K562 (cell line): ENCODE data around the gene MMP28. TPM values are rescaled to one million over a fixed set of nuclear protein-coding genes. Genes with fewer than 3 reads are reported as not detected.
A peak's percentile ranks its signal among the peaks of the same experiment; 100 is the strongest.

Experiments
- BCLAF1 ChIP-seq, 2 experiments: fragments of 450-650 bp in 1 of 2; IDR thresholded peaks; 2 replicates each; pipeline ENCODE4 v1.6.1; 2011 to 2017; ENCODE audit warnings: low read depth in 2 of 2, antibody characterized with exemption in 1 of 2, borderline replicate concordance in 1 of 2, low read length in 1 of 2, mild to moderate bottlenecking in 1 of 2, mixed read lengths in 1 of 2; ENCODE audit not compliant: control insufficient read depth in 1 of 2
- CCAR2 ChIP-seq: fragments of 200-400 bp; formaldehyde crosslinking; IDR thresholded peaks from 2 replicates; pipeline ENCODE4 v1.6.1; 2017; ENCODE audit warnings: mild to moderate bottlenecking, low read depth, low read length
- CCNT2 ChIP-seq: IDR thresholded peaks from 2 replicates; pipeline ENCODE4 v1.6.1; 2011; ENCODE audit warnings: borderline replicate concordance, low read depth, mild to moderate bottlenecking, moderate library complexity, mixed read lengths, low read length; ENCODE audit not compliant: insufficient read length; ENCODE audit errors: extremely low read depth
- ERF ChIP-seq: fragments of 450-650 bp; formaldehyde crosslinking; IDR thresholded peaks from 2 replicates; pipeline ENCODE4 v1.4.0; 2020; ENCODE audit warnings: mild to moderate bottlenecking, mixed read lengths
- KDM2B ChIP-seq: fragments of 250-450 bp; sonication (Bioruptor Pico); IDR thresholded peaks from 2 replicates; pipeline ENCODE4 v1.8.0; 2021; ENCODE audit warnings: mild to moderate bottlenecking, moderate library complexity
- MAFK ChIP-seq: IDR thresholded peaks from 2 replicates; pipeline ENCODE4 v1.6.1; 2011; ENCODE audit warnings: low read length, improper control_type of control experiment
- NR2C2 ChIP-seq, 2 experiments: fragments of 200-800 bp in 1 of 2; sonication (Bioruptor generic) in 1 of 2; sonication (generic) in 1 of 2; formaldehyde crosslinking in 1 of 2; IDR thresholded peaks; 2 replicates each; pipeline versions ENCODE4 v1.6.1 to v1.8.0; 2016 to 2022; ENCODE audit warnings: mild to moderate bottlenecking in 1 of 2, missing compliant biosample characterization in 1 of 2, missing genetic modification characterization in 1 of 2, missing genetic modification reagents in 1 of 2
- PHTF2 ChIP-seq: fragments of 250-450 bp; sonication (Bioruptor Pico); IDR thresholded peaks from 2 replicates; pipeline ENCODE4 v1.5.0; 2021; ENCODE audit warnings: mild to moderate bottlenecking
- SMAD2 ChIP-seq: fragments of 150-350 bp; IDR thresholded peaks from 2 replicates; pipeline ENCODE4 v1.6.1; 2014; ENCODE audit warnings: low read depth, mild to moderate bottlenecking, low read length
- TAL1 ChIP-seq: fragments of 450-650 bp; IDR thresholded peaks from 2 replicates; pipeline ENCODE4 v1.6.1; 2016; ENCODE audit warnings: mild to moderate bottlenecking
- TRIM24 ChIP-seq, 2 experiments: fragments of 450-650 bp; IDR thresholded peaks; 2 replicates each; pipeline ENCODE4 v1.6.1; 2016
- ZBTB12 ChIP-seq: fragments of 250-450 bp; sonication (Bioruptor Pico); IDR thresholded peaks from 2 replicates; pipeline ENCODE4 v1.4.0; 2020
- ZFP1 ChIP-seq: fragments of 450-650 bp; formaldehyde crosslinking; IDR thresholded peaks from 2 replicates; pipeline ENCODE4 v1.4.0; 2020; ENCODE audit warnings: mild to moderate bottlenecking, mixed read lengths
- ZNF274 ChIP-seq: IDR thresholded peaks from 2 replicates; pipeline ENCODE4 v1.6.1; 2011; ENCODE audit warnings: low read depth, mild to moderate bottlenecking, low read length, moderate library complexity, borderline replicate concordance
- ZNF280A ChIP-seq: fragments of 450-650 bp; IDR thresholded peaks from 2 replicates; pipeline ENCODE4 v1.6.1; 2018; ENCODE audit warnings: mild to moderate bottlenecking, low read depth; ENCODE audit not compliant: partially characterized antibody
- ZNF398 ChIP-seq: fragments of 250-450 bp; sonication (Bioruptor Pico); IDR thresholded peaks from 2 replicates; pipeline ENCODE4 v1.8.0; 2021; ENCODE audit warnings: moderate library complexity, mild to moderate bottlenecking, inconsistent platforms
- ZNF75A ChIP-seq: fragments of 450-650 bp; formaldehyde crosslinking; IDR thresholded peaks from 2 replicates; pipeline ENCODE4 v1.4.0; 2020; ENCODE audit warnings: mild to moderate bottlenecking
- polyA plus RNA-seq, 8 experiments: library from polyadenylated mRNA; depleted of rRNA in 4 of 8; stranded (reverse) in 5 of 8; unstranded in 3 of 8; fragments of >200 nt; fragmentation: Nextera tagmentation in 2 of 8; fragmentation: Illumina TruSeq in 1 of 8; extraction: Ambion mirVana in 2 of 8; extraction: Trizol in 1 of 8; gene quantifications; 2 replicates each; pipeline versions ENCODE4 v1.2.1 to v1.2.3, GENCODE V29; 2011 to 2014; ENCODE audit warnings: inconsistent platforms in 1 of 8, missing spikeins in 1 of 8
- total RNA-seq, 7 experiments: library from RNA; depleted of rRNA in 6 of 7; stranded (reverse); fragments of >200 nt in 6 of 7; fragmentation: Illumina TruSeq in 2 of 7; extraction: Trizol in 2 of 7; gene quantifications; 2 replicates each; pipeline versions ENCODE4 v1.2.1 to v1.2.3, GENCODE V29; 2011 to 2021; ENCODE audit warnings: low replicate concordance in 1 of 7

MMP28 gene
- total and polyA plus RNA-seq, 9 of the 15 experiments (the other 6 are each of a cell fraction or from before 2014, with no cell fraction given): not detected

- TF ChIP-seq ZNF398 (no peak), ZNF75A (no peak), BCLAF1 (IDR thresholded peaks at IDR 0.05; ENCODE audit: borderline replicate concordance in 1 of 2, control insufficient read depth in 1 of 2, low read depth in 2 of 2, low read length in 1 of 2) (peak in 1 of 2 experiments; percentile 97; a peak in 2 of 4 replicates), ZNF274 (no peak), MAFK (no peak), ERF (0 out of 2 replicates have a peak, but pooled peaks have one; percentile 48), ZFP1 (CRISPR knock-in tag) (no peak), KDM2B (CRISPR knock-in tag) (peak; percentile 80), NR2C2 (CRISPR knock-in tag; IDR thresholded peaks at IDR 0.05) (no peak), NR2C2 (tag; IDR thresholded peaks at IDR 0.05) (no peak), PHTF2 (CRISPR knock-in tag) (no peak), SMAD2 (no peak), CCAR2 (no peak), ZNF280A (no peak), CCNT2 (peak; percentile 65), TAL1 (no peak), ZBTB12 (CRISPR knock-in tag) (no peak), TRIM24 (IDR thresholded peaks at IDR 0.05) (no peak)
Observed at GRCh38 chr17:35808962-35809854, 13.8 kb upstream of the MMP28 start, which contains the start of gene TAF15 (continued).
